HepG2 (cell line): ENCODE measurements around the gene SNX21. TPM values are rescaled to one million over a fixed set of nuclear protein-coding genes. Genes with fewer than 3 reads are reported as not detected.

Experiments
- ESRRA ChIP-seq: sonication (generic); formaldehyde crosslinking; IDR thresholded peaks from 2 replicates; pipeline ENCODE4 v1.5.1; 2020; ENCODE audit warnings: mild to moderate bottlenecking, low read depth, missing genetic modification reagents
- ETV5 ChIP-seq: IDR thresholded peaks from 2 replicates; pipeline ENCODE4 v1.6.1; 2018; ENCODE audit warnings: missing biosample characterization, missing genetic modification reagents, inconsistent platforms, borderline replicate concordance
- KDM2A ChIP-seq: sonication (generic); formaldehyde crosslinking; IDR thresholded peaks from 2 replicates; pipeline ENCODE4 v1.4.0; 2020; ENCODE audit warnings: low read depth, missing genetic modification reagents, borderline replicate concordance
- LCORL ChIP-seq, 2 experiments: fragments of 450-650 bp in 1 of 2; sonication (generic) in 1 of 2; formaldehyde crosslinking in 1 of 2; IDR thresholded peaks; 2 replicates each; pipeline versions ENCODE4 v1.5.0 to v1.6.1; 2017 to 2020; ENCODE audit warnings: antibody characterized with exemption in 1 of 2, missing genetic modification reagents in 1 of 2
- MEIS2 ChIP-seq: sonication (generic); formaldehyde crosslinking; IDR thresholded peaks from 2 replicates; pipeline ENCODE4 v1.9.0; 2021; ENCODE audit warnings: mild to moderate bottlenecking, missing genetic modification reagents
- ZFP37 ChIP-seq: sonication (generic); formaldehyde crosslinking; IDR thresholded peaks from 2 replicates; pipeline ENCODE4 v1.4.0; 2020; ENCODE audit warnings: missing genetic modification reagents, borderline replicate concordance
- ZFP82 ChIP-seq: sonication (generic); formaldehyde crosslinking; IDR thresholded peaks from 2 replicates; pipeline ENCODE4 v1.5.1; 2020; ENCODE audit warnings: mild to moderate bottlenecking, missing genetic modification reagents, borderline replicate concordance
- ZNF235 ChIP-seq: sonication (generic); formaldehyde crosslinking; IDR thresholded peaks from 2 replicates; pipeline ENCODE4 v1.8.1; 2023; ENCODE audit warnings: mild to moderate bottlenecking, missing genetic modification reagents, borderline replicate concordance
- ZNF569 ChIP-seq: sonication (generic); formaldehyde crosslinking; IDR thresholded peaks from 2 replicates; pipeline ENCODE4 v1.5.0; 2020; ENCODE audit warnings: mild to moderate bottlenecking, missing genetic modification reagents, moderate library complexity, borderline replicate concordance
- ZSCAN9 ChIP-seq: IDR thresholded peaks from 2 replicates; pipeline ENCODE4 v1.6.1; 2016; ENCODE audit warnings: borderline replicate concordance
- polyA plus RNA-seq, 8 experiments: library from polyadenylated mRNA; depleted of rRNA in 3 of 8; stranded (reverse) in 7 of 8; unstranded in 1 of 8; fragments of >200 nt; fragmentation: Illumina TruSeq in 4 of 8; extraction: Trizol in 4 of 8; gene quantifications; 2 replicates each; pipeline versions ENCODE4 v1.2.1 to v1.2.3, GENCODE V29; 2011 to 2016; ENCODE audit warnings: low read depth in 4 of 8, missing spikeins in 1 of 8, mixed read lengths in 1 of 8; ENCODE audit not compliant: insufficient read depth in 1 of 8
- total RNA-seq, 5 experiments: library from RNA; depleted of rRNA; stranded (reverse); fragments of >200 nt; fragmentation: Illumina TruSeq; extraction: Trizol; gene quantifications; 2 replicates each; pipeline ENCODE4 v1.2.3, GENCODE V29; 2016; ENCODE audit warnings: low read depth in 1 of 5
- TF ChIP-seq, protein P1 (sequence below): sonication (generic); formaldehyde crosslinking; IDR thresholded peaks from 2 replicates; pipeline ENCODE4 v1.4.0; 2020; ENCODE audit warnings: missing genetic modification reagents, borderline replicate concordance
- TF ChIP-seq, protein P2 (sequence below): sonication (generic); formaldehyde crosslinking; conservative IDR thresholded peaks from 2 replicates; pipeline ENCODE4 v1.4.0; 2020; ENCODE audit warnings: missing genetic modification reagents
- TF ChIP-seq, protein P3 (sequence below): sonication (generic); formaldehyde crosslinking; IDR thresholded peaks from 2 replicates; pipeline ENCODE4 v1.4.0; 2020; ENCODE audit warnings: missing genetic modification reagents, mild to moderate bottlenecking, borderline replicate concordance
- TF ChIP-seq, protein P4 (sequence below): sonication (generic); formaldehyde crosslinking; IDR thresholded peaks from 2 replicates; pipeline ENCODE4 v1.8.1; 2023; ENCODE audit warnings: missing genetic modification reagents, mild to moderate bottlenecking, borderline replicate concordance
- TF ChIP-seq, protein P5 (sequence below): sonication (generic); formaldehyde crosslinking; IDR thresholded peaks from 2 replicates; pipeline ENCODE4 v1.4.0; 2020; ENCODE audit warnings: missing genetic modification reagents

SNX21 gene
- total and polyA plus RNA-seq, 2 of the 13 experiments (the other 11 are each of a cell fraction or from before 2014, with no cell fraction given) = 7.7 to 12.8 TPM

DNA sequence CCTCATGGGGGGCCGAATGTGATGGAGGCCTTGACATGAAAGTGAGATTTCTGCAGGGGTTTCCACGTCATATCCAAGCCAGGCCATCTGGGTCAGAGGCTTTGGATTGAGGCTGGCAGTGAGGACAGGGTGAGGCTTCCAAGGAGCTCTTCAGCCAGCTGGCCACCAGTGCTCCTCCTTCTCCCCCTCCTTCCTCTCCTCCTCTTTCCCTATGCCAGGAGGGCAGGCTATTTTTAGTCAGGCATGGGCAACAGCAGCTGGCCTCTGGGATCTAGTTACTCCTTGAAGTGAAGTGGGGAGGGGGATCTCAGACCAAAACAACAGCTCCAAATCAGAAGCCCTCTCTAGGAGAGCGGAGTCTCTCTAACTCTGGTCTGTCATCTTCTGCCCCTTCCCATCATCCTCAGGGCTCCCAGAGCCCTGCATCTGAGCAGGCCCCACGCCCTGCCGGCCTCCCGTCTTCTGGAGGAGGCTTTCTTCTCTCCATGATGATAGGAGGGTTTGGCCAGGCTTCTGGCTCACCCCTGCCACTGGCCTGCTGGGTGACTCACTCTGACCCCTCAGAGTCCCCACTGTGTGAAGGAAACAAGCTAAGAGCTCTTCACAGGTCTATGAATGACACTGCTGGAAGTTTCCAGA is 7.1 kb upstream of the SNX21 start (continued):
- TF ChIP-seq, protein P1, sequence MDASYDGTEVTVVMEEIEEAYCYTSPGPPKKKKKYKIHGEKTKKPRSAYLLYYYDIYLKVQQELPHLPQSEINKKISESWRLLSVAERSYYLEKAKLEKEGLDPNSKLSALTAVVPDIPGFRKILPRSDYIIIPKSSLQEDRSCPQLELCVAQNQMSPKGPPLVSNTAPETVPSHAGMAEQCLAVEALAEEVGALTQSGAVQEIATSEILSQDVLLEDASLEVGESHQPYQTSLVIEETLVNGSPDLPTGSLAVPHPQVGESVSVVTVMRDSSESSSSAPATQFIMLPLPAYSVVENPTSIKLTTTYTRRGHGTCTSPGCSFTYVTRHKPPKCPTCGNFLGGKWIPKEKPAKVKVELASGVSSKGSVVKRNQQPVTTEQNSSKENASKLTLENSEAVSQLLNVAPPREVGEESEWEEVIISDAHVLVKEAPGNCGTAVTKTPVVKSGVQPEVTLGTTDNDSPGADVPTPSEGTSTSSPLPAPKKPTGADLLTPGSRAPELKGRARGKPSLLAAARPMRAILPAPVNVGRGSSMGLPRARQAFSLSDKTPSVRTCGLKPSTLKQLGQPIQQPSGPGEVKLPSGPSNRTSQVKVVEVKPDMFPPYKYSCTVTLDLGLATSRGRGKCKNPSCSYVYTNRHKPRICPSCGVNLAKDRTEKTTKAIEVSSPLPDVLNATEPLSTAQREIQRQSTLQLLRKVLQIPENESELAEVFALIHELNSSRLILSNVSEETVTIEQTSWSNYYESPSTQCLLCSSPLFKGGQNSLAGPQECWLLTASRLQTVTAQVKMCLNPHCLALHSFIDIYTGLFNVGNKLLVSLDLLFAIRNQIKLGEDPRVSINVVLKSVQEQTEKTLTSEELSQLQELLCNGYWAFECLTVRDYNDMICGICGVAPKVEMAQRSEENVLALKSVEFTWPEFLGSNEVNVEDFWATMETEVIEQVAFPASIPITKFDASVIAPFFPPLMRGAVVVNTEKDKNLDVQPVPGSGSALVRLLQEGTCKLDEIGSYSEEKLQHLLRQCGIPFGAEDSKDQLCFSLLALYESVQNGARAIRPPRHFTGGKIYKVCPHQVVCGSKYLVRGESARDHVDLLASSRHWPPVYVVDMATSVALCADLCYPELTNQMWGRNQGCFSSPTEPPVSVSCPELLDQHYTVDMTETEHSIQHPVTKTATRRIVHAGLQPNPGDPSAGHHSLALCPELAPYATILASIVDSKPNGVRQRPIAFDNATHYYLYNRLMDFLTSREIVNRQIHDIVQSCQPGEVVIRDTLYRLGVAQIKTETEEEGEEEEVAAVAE (CRISPR knock-in tag) = no peak
- no peak for TF ChIP-seq ZFP37
- no peak for TF ChIP-seq ZFP82 (CRISPR knock-in tag)
- TF ChIP-seq ZNF235 = no peak
- TF ChIP-seq MEIS2 (CRISPR knock-in tag) = 0 out of 2 replicates have a peak, but pooled peaks have one; percentile 20
- peak; percentile 25; the same call in 1 of the 2 replicates for TF ChIP-seq ETV5 (CRISPR knock-in tag)
- TF ChIP-seq LCORL (IDR thresholded peaks at IDR 0.05) = no peak
- no peak for TF ChIP-seq LCORL (CRISPR knock-in tag; IDR thresholded peaks at IDR 0.05)
- TF ChIP-seq ESRRA = no peak
- TF ChIP-seq, protein P2, sequence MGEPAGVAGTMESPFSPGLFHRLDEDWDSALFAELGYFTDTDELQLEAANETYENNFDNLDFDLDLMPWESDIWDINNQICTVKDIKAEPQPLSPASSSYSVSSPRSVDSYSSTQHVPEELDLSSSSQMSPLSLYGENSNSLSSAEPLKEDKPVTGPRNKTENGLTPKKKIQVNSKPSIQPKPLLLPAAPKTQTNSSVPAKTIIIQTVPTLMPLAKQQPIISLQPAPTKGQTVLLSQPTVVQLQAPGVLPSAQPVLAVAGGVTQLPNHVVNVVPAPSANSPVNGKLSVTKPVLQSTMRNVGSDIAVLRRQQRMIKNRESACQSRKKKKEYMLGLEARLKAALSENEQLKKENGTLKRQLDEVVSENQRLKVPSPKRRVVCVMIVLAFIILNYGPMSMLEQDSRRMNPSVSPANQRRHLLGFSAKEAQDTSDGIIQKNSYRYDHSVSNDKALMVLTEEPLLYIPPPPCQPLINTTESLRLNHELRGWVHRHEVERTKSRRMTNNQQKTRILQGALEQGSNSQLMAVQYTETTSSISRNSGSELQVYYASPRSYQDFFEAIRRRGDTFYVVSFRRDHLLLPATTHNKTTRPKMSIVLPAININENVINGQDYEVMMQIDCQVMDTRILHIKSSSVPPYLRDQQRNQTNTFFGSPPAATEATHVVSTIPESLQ (CRISPR knock-in tag) = no peak
- TF ChIP-seq, protein P3, sequence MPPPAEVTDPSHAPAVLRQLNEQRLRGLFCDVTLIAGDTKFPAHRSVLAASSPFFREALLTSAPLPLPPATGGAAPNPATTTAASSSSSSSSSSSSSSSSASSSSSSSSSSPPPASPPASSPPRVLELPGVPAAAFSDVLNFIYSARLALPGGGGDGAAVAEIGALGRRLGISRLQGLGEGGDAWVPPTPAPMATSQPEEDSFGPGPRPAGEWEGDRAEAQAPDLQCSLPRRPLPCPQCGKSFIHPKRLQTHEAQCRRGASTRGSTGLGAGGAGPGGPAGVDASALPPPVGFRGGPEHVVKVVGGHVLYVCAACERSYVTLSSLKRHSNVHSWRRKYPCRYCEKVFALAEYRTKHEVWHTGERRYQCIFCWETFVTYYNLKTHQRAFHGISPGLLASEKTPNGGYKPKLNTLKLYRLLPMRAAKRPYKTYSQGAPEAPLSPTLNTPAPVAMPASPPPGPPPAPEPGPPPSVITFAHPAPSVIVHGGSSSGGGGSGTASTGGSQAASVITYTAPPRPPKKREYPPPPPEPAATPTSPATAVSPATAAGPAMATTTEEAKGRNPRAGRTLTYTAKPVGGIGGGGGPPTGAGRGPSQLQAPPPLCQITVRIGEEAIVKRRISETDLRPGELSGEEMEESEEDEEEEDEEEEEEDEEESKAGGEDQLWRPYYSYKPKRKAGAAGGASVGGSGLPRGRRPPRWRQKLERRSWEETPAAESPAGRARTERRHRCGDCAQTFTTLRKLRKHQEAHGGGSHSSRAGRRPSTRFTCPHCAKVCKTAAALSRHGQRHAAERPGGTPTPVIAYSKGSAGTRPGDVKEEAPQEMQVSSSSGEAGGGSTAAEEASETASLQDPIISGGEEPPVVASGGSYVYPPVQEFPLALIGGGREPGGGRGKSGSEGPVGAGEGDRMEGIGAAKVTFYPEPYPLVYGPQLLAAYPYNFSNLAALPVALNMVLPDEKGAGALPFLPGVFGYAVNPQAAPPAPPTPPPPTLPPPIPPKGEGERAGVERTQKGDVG (CRISPR knock-in tag) = no peak
- peak; percentile 40; the same call in 1 of the 2 replicates for TF ChIP-seq KDM2A (CRISPR knock-in tag)
- TF ChIP-seq ZSCAN9 (CRISPR knock-in tag) = 0 out of 2 replicates have a peak, but pooled peaks have one; percentile 21
- TF ChIP-seq, protein P4, sequence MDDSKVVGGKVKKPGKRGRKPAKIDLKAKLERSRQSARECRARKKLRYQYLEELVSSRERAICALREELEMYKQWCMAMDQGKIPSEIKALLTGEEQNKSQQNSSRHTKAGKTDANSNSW (CRISPR knock-in tag) = no peak
- TF ChIP-seq, protein P5, sequence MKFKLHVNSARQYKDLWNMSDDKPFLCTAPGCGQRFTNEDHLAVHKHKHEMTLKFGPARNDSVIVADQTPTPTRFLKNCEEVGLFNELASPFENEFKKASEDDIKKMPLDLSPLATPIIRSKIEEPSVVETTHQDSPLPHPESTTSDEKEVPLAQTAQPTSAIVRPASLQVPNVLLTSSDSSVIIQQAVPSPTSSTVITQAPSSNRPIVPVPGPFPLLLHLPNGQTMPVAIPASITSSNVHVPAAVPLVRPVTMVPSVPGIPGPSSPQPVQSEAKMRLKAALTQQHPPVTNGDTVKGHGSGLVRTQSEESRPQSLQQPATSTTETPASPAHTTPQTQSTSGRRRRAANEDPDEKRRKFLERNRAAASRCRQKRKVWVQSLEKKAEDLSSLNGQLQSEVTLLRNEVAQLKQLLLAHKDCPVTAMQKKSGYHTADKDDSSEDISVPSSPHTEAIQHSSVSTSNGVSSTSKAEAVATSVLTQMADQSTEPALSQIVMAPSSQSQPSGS (CRISPR knock-in tag) = no peak
- TF ChIP-seq ZNF569 (CRISPR knock-in tag) = no peak
